ENCODE data around the gene ZNF835. TPM values are rescaled to one million over a fixed set of nuclear protein-coding genes. Genes with fewer than 3 reads are reported as not detected.
"Not testable (repeated sequence)": the region's sequence is repeated elsewhere in the genome, so short reads cannot be mapped to it uniquely, and the experiment has no call there.

Gene ZNF835
- total RNA-seq, 1 experiment from 2014 or later: not detected

DNA sequence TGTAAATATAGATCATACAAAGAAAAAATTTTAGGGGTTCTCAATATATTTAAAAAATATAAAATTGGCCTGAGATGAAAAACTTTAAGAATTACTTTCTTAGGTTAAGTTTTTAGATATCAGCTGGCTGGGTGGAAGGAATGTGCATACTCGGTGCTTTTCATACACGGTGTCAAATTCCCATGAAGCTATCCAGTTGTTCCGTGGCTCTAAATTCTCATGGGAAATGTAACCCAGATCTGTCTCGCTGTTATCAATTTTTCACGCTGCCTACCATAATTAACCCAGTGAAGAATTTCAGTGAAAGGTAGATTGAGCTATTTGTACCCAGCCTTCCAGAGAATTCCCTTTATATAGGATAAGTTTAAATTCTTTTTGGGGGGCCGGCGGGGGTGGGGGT lies 11.6 kb upstream of the ZNF835 start:
- CTCF ChIA-PET: no interaction called here
- no peaks in the 10 kb centered on the region for H3K4me1 ChIP-seq (replicated peaks; ENCODE audit: insufficient read depth)
- no TSS peak for BruUV-seq (replicated peaks)
- POLR2A ChIA-PET (ENCODE audit: unreplicated experiment): no interaction called here
- no peaks in the 10 kb centered on the region for H4K20me1 ChIP-seq (ENCODE audit: insufficient read depth)
- H3K27me3 ChIP-seq (ENCODE audit: insufficient read depth, low read depth): peaks cover 19% of the 10 kb centered on the region
- H3K4me3 ChIP-seq: no peak overlapping the region
- H3F3A ChIP-seq (ENCODE audit: insufficient read depth, low read depth): no peaks in the 10 kb centered on the region
- H3K79me2 ChIP-seq (ENCODE audit: low read depth): no peaks in the 10 kb centered on the region
- H3K36me3 ChIP-seq (ENCODE audit: low read depth): no peaks in the 10 kb centered on the region
- TF ChIP-seq EZH2 (IDR thresholded peaks at IDR 0.05; ENCODE audit: low read depth): no peak
- TF ChIP-seq, protein P1, sequence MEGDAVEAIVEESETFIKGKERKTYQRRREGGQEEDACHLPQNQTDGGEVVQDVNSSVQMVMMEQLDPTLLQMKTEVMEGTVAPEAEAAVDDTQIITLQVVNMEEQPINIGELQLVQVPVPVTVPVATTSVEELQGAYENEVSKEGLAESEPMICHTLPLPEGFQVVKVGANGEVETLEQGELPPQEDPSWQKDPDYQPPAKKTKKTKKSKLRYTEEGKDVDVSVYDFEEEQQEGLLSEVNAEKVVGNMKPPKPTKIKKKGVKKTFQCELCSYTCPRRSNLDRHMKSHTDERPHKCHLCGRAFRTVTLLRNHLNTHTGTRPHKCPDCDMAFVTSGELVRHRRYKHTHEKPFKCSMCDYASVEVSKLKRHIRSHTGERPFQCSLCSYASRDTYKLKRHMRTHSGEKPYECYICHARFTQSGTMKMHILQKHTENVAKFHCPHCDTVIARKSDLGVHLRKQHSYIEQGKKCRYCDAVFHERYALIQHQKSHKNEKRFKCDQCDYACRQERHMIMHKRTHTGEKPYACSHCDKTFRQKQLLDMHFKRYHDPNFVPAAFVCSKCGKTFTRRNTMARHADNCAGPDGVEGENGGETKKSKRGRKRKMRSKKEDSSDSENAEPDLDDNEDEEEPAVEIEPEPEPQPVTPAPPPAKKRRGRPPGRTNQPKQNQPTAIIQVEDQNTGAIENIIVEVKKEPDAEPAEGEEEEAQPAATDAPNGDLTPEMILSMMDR (conservative IDR thresholded peaks at IDR 0.05): no peak
- no peak overlapping the region for H3K27ac ChIP-seq
- H3K4me2 ChIP-seq: no peak overlapping the region
- intact Hi-C loops (cut with micrococcal nuclease; ENCODE audit: unreplicated experiment): no loop called here
- no peak overlapping the region for H2AFZ ChIP-seq
- no peaks in the 10 kb centered on the region for H3K9me2 ChIP-seq (ENCODE audit: insufficient read depth)
- H3K9me3 ChIP-seq (ENCODE audit: insufficient read depth, low read depth): no peaks in the 10 kb centered on the region
- no peak for DNase-seq

DNA sequence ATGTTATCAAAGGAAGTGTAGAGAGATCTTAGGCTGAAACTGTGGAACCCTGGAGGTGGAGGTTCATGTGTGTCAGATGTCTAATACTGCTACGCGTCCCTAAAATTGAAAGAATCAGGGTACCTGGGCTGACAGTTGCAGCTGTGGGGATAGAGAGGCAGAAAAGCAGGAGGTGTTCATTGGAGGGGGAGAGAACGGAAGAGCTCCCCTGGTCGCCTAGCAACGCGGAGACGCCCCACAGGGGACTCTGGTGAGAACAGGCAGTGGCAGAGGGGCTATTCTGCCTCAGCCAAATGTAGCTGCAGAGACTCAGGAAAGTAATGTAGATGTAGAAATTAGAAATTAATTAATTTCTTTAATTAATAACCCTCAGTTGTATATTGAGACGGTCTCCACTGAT lies 10.1 kb upstream of the ZNF835 start:
- Histone ChIP-seq H3K4me1 (replicated peaks; ENCODE audit: insufficient read depth) (no peaks in the 10 kb centered on the region), H3K36me3 (ENCODE audit: low read depth) (no peaks in the 10 kb centered on the region), H3K27ac (no peak overlapping the region), H3K4me3 (no peak overlapping the region), H4K20me1 (ENCODE audit: insufficient read depth) (no peaks in the 10 kb centered on the region), H3K9me3 (ENCODE audit: insufficient read depth, low read depth) (no peaks in the 10 kb centered on the region), H3F3A (ENCODE audit: insufficient read depth, low read depth) (no peaks in the 10 kb centered on the region), H3K27me3 (ENCODE audit: insufficient read depth, low read depth) (peaks cover 19% of the 10 kb centered on the region), H3K79me2 (ENCODE audit: low read depth) (no peaks in the 10 kb centered on the region), H2AFZ (no peak overlapping the region), H3K4me2 (no peak overlapping the region), H3K9me2 (ENCODE audit: insufficient read depth) (no peaks in the 10 kb centered on the region)
- POLR2A ChIA-PET (ENCODE audit: unreplicated experiment): no interaction called here
- no peak for DNase-seq
- CTCF ChIA-PET: no interaction called here
- TF ChIP-seq EZH2 (IDR thresholded peaks at IDR 0.05; ENCODE audit: low read depth): no peak
- TF ChIP-seq, protein P1 (conservative IDR thresholded peaks at IDR 0.05): no peak
- no TSS peak for BruUV-seq (replicated peaks)
- intact Hi-C loops (cut with micrococcal nuclease; ENCODE audit: unreplicated experiment): no loop called here

DNA sequence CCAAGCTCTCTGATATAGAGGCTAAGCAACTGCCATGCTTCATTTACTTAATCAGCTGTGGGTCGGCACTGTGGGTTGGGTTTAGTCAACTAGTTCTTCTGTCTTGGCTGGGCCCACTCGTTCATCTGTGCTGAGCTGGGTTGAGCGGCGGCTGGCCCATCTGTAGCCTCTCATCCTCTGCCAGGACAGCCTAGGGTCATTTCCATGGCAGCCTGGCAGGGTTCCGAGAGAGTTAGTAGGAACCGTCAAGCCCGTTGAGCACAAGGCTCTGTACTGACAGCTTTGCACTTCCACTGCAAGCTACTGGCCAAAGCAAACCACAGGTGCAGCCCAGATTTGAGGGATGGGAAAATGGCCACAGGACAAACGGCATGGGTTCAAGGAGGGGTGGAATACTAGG lies 6.6 kb upstream of the ZNF835 start:
- Histone ChIP-seq H3K27me3 (ENCODE audit: insufficient read depth, low read depth) (peaks cover 26% of the 10 kb centered on the region), H3K9me2 (ENCODE audit: insufficient read depth) (no peaks in the 10 kb centered on the region), H3K27ac (no peak overlapping the region), H3K9me3 (ENCODE audit: insufficient read depth, low read depth) (no peaks in the 10 kb centered on the region), H3K79me2 (ENCODE audit: low read depth) (no peaks in the 10 kb centered on the region), H3K4me3 (no peak overlapping the region), H3K36me3 (ENCODE audit: low read depth) (no peaks in the 10 kb centered on the region), H3K4me1 (replicated peaks; ENCODE audit: insufficient read depth) (no peaks in the 10 kb centered on the region), H3F3A (ENCODE audit: insufficient read depth, low read depth) (no peaks in the 10 kb centered on the region), H2AFZ (no peak overlapping the region), H4K20me1 (ENCODE audit: insufficient read depth) (no peaks in the 10 kb centered on the region), H3K4me2 (no peak overlapping the region)
- no peak for DNase-seq
- no peak for TF ChIP-seq EZH2 (IDR thresholded peaks at IDR 0.05; ENCODE audit: low read depth)
- TF ChIP-seq, protein P1 (conservative IDR thresholded peaks at IDR 0.05): no peak
- POLR2A ChIA-PET (ENCODE audit: unreplicated experiment): no interaction called here
- intact Hi-C loops (cut with micrococcal nuclease; ENCODE audit: unreplicated experiment): no loop called here
- no TSS peak for BruUV-seq (replicated peaks)
- CTCF ChIA-PET: no interaction called here

DNA sequence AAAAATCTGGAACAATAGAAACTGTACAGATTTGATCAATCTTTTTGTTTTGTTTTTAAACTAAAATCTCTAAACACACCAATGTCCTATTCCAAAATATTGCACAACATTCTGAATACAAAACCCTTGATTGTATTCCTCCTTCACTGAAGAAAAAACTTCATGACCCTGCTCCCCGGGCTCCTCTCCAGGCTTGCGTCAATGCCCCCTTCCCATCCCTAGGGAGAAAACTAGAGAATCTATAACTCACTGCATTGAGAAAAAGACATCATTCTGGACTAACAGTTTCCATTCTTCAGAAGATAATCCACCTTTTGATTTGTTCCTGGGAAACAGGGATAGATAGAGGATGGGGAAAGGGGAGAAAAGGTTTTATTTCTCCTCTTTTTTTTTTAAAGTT lies 1.1 kb upstream of the ZNF835 start:
- H3K9me2 ChIP-seq (ENCODE audit: insufficient read depth); CTCF ChIA-PET; H2AFZ ChIP-seq; H3K36me3 ChIP-seq (ENCODE audit: low read depth); H3K27ac ChIP-seq; H3F3A ChIP-seq (ENCODE audit: insufficient read depth, low read depth); BruUV-seq (replicated peaks); H3K4me2 ChIP-seq; H3K79me2 ChIP-seq (ENCODE audit: low read depth); H3K4me1 ChIP-seq (replicated peaks; ENCODE audit: insufficient read depth); intact Hi-C loops (cut with micrococcal nuclease; ENCODE audit: unreplicated experiment); H3K4me3 ChIP-seq; POLR2A ChIA-PET (ENCODE audit: unreplicated experiment); H4K20me1 ChIP-seq (ENCODE audit: insufficient read depth); DNase-seq; H3K9me3 ChIP-seq (ENCODE audit: insufficient read depth, low read depth): not testable (repeated sequence)
- peaks cover 12% of the 10 kb centered on the region for H3K27me3 ChIP-seq (ENCODE audit: insufficient read depth, low read depth)

Measured in PC-9 (cell line).